Lower lobe of right lung (tissue), 2 donors: ENCODE results near the gene COLEC12. TPM values are rescaled to one million over a fixed set of nuclear protein-coding genes. Genes with fewer than 3 reads are reported as not detected.
A peak's percentile ranks its signal among the peaks of the same experiment; 100 is the strongest.

Experiments
- ATAC-seq, 2 donors: fragments of 200-7000 bp; cut with Tn5 transposase; one replicate each; pipeline ENCODE4 v1.9.1; 2020 to 2022; ENCODE audit warnings: mild to moderate bottlenecking in 2 of 2, moderate library complexity in 2 of 2
- DNase-seq: peaks from one replicate; pipeline ENCODE4 v3.0.0-alpha.2; 2020
- H3K27ac ChIP-seq: fragments of 200-600 bp; one replicate; pipeline ENCODE4 v1.8.0; 2022
- H3K27me3 ChIP-seq: fragments of 200-600 bp; one replicate; pipeline ENCODE4 v1.8.0; 2022; ENCODE audit warnings: low read depth
- H3K36me3 ChIP-seq: fragments of 200-600 bp; one replicate; pipeline ENCODE4 v1.8.0; 2022; ENCODE audit warnings: mild to moderate bottlenecking
- H3K4me1 ChIP-seq: fragments of 200-600 bp; one replicate; pipeline ENCODE4 v1.8.0; 2022
- H3K4me3 ChIP-seq: fragments of 200-600 bp; one replicate; pipeline ENCODE4 v1.8.0; 2022; ENCODE audit warnings: mild to moderate bottlenecking
- H3K9me3 ChIP-seq: fragments of 200-600 bp; one replicate; pipeline ENCODE4 v1.8.0; 2022
- intact Hi-C: fragments of 100-400 bp; cut with DNase I; formaldehyde crosslinking; loops from one replicate; pipeline ENCODE4 v1.11.0; 2022
- total RNA-seq: library from RNA; stranded (reverse); fragmentation: NEBNext Ultra II Directional; extraction: Animal tissue kit (Norgen Biotek cat#: 25700); gene quantifications from one replicate; pipeline ENCODE4 v1.2.1, GENCODE V29; 2021
- TF ChIP-seq, protein P1 (sequence below): fragments of 200-600 bp; IDR thresholded peaks from one replicate; pipeline ENCODE4 v1.8.0; 2022; ENCODE audit warnings: antibody characterized with exemption, mild to moderate bottlenecking
- donor health status: DM: no; HTN: yes; CAD: no; lungs with severe emphysema.

COLEC12 gene
- total RNA-seq, 1 donor from 2014 or later: 79.2 TPM

DNA sequence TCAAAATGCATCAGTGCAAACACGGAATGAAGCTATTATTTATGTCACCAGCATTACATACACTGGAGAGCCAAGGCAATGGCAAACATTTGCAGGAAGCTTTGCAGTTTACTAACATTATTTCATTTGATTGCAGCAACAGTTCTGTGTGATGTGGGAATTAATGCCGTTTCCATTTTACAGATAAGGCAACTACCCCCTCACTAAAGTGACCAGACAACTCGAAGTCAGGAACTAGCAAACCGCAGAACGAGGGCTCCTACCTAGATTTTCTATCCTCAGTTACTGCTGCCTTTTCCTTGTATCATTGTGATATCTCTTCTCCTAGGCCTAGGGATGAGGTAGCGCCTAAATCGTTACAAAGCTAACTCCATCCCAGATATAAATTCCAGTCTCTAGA, 85.5 kb downstream of the COLEC12 start:
- DNase-seq (no peak), ATAC-seq (no peak)
- no peak overlapping the region for H3K27ac ChIP-seq
- TF ChIP-seq, protein P1, sequence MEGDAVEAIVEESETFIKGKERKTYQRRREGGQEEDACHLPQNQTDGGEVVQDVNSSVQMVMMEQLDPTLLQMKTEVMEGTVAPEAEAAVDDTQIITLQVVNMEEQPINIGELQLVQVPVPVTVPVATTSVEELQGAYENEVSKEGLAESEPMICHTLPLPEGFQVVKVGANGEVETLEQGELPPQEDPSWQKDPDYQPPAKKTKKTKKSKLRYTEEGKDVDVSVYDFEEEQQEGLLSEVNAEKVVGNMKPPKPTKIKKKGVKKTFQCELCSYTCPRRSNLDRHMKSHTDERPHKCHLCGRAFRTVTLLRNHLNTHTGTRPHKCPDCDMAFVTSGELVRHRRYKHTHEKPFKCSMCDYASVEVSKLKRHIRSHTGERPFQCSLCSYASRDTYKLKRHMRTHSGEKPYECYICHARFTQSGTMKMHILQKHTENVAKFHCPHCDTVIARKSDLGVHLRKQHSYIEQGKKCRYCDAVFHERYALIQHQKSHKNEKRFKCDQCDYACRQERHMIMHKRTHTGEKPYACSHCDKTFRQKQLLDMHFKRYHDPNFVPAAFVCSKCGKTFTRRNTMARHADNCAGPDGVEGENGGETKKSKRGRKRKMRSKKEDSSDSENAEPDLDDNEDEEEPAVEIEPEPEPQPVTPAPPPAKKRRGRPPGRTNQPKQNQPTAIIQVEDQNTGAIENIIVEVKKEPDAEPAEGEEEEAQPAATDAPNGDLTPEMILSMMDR: no peak
- no peaks in the 10 kb centered on the region for H3K27me3 ChIP-seq
- intact Hi-C loops: no loop called here
- H3K9me3 ChIP-seq: no peaks in the 10 kb centered on the region
- H3K4me1 ChIP-seq: peaks cover 21% of the 10 kb centered on the region
- H3K4me3 ChIP-seq: no peak overlapping the region
- H3K36me3 ChIP-seq: no peaks in the 10 kb centered on the region

DNA sequence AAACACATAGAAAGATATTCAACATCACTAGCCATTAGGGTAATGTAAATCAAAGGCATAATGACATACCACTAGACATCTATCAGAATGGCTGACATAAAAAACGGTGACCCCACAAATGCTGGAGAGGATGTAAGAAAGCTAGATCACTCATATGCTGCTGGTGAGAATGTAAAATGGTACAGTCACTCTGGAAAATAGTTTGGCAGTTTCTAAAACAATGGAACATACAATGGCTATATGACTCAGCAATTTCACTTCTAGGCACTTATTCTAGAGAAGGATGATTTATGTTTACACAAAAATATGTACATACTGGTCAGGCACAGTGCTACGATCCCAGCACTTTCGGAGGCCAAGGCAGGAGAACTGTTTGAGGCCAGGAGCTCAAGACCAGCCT, 87.3 kb downstream of the COLEC12 start:
- TF ChIP-seq, protein P1: no peak
- H3K27me3 ChIP-seq: no peaks in the 10 kb centered on the region
- no peaks in the 10 kb centered on the region for H3K9me3 ChIP-seq
- peaks cover 21% of the 10 kb centered on the region for H3K4me1 ChIP-seq
- no peaks in the 10 kb centered on the region for H3K36me3 ChIP-seq
- DNase-seq: no peak
- H3K4me3 ChIP-seq: no peak overlapping the region
- no peak for ATAC-seq
- intact Hi-C loops: no loop called here
- no peak overlapping the region for H3K27ac ChIP-seq

DNA sequence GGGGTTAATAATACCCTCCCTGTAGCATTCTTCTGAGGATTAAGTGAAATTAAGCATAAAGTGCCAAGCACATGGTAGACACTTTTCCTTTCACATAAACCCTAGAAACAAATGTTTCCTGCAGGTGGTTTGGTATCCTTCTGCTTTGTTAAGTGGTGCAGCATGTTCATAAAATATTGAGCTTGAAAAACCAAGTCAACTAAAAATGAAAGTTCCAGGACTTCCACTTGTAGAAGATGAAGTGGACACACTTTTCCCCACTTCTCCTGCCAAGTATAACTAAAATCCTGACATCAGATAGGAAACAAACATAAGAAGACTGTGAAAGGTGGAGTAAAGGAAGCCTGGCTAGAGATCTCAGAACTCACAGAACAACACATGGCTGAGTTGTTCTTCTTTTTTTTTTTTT, 90.5 kb downstream of the COLEC12 start:
- H3K36me3 ChIP-seq: no peaks in the 10 kb centered on the region
- no peak overlapping the region for H3K27ac ChIP-seq
- DNase-seq (no peak), ATAC-seq (peak; percentile 43 to 79)
- intact Hi-C loops: no loop called here
- H3K9me3 ChIP-seq: no peaks in the 10 kb centered on the region
- H3K27me3 ChIP-seq: no peaks in the 10 kb centered on the region
- TF ChIP-seq, protein P1: no peak
- H3K4me3 ChIP-seq: no peak overlapping the region
- peaks cover 17% of the 10 kb centered on the region for H3K4me1 ChIP-seq

DNA sequence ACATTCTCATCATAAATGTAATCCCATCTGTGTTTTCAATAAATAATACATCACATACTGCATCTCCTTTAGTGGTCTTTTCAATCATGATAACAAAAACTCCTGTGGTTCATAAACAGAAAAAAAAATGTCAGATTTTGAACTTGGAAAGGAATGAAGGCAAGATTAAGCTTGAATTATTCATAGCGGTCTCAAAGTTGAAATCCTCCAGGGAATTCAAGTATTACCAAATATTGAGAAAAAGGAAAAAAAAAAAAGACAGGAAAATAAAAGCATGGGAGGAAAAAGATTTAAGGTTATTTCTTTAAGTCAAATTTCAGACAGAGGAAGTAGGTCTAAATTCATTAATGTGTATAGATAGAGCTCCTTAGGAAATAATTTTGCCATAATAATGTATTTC, 92.1 kb downstream of the COLEC12 start:
- H3K27me3 ChIP-seq: no peaks in the 10 kb centered on the region
- H3K4me1 ChIP-seq: peaks cover 9% of the 10 kb centered on the region
- H3K4me3 ChIP-seq: no peak overlapping the region
- H3K36me3 ChIP-seq: no peaks in the 10 kb centered on the region
- intact Hi-C loops: no loop called here
- DNase-seq (no peak), ATAC-seq (no peak)
- no peak overlapping the region for H3K27ac ChIP-seq
- TF ChIP-seq, protein P1: no peak
- H3K9me3 ChIP-seq: peaks cover 3% of the 10 kb centered on the region

DNA sequence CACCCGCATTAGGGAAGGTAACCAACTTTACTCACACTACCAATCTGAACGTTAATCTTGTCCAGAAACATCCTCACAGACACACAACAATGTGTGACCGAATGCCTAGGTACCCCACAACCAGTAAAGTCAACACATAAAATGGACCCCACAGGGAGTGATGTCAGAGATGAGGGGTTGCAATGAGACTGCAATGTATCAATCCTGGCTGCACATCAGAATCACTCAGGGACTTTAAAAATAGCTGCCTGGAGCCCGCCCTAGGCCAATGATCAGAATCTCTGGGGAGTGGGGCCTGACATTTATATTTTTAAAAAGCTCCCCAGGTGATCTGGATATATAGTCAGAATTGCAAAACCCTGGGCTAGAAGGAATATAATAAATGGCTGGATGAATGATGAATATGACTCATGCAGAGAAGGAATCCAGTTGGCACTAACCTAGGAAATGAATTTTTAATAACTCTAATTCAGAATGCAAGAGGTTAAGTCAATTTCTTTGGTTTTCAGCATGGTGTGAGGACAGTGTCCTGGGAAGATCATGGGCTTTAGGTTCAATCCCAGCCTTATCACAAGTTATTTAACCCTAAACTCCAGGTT, 92.8 kb downstream of the COLEC12 start:
- peaks cover 9% of the 10 kb centered on the region for H3K4me1 ChIP-seq
- DNase-seq: no peak
- TF ChIP-seq, protein P1: no peak
- no peak overlapping the region for H3K4me3 ChIP-seq
- H3K27ac ChIP-seq: no peak overlapping the region
- H3K36me3 ChIP-seq: no peaks in the 10 kb centered on the region
- H3K27me3 ChIP-seq: no peaks in the 10 kb centered on the region
- intact Hi-C loops: no loop called here
- ATAC-seq: no peak
- H3K9me3 ChIP-seq: peaks cover 3% of the 10 kb centered on the region
